ENCODE measurements around the gene KRTAP19-7. TPM values are rescaled to one million over a fixed set of nuclear protein-coding genes. Genes with fewer than 3 reads are reported as not detected.

KRTAP19-7 gene, protein sequence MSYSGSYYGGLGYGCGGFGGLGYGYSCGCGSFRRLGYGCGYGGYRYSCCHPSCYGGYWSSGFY
- not detected for polyA plus RNA-seq

DNA sequence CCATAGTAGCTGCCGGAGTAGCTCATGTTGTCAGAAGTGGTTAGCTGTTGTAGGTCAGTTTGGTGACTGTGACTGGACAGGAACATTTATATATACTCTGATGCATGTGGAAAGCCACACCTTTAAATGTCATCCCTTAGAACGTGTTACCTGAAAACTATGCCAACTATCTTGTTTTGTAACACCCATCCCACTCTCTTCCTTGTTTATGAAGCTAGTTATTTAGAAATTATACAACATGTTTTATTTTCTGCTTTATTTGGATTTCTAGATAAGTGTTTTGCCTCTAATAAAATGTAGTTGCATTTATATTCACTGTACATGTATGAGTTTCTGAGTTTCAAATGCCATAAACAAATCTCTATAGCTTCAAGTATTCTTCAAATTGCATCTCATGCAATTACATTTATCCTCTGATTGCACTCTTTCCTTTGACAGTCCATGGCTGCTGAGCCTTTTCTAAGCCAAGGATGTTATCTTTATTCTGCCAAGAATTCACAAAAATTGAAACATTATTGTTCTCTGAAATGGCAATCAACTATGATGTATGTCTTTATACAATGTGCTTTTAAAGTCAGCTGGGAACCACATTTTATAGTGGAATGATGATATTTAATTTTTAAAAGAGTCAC, at the start of gene KRTAP19-7:
KRTAP19-7 (minus strand) TSS at position 51 of the 632 bp plus-strand sequence; CDS start at position 26, 25 bp downstream.
- peaks cover 0 to 3% (median 0%) of the 10 kb centered on the region in 3 donors for H3K36me3 Mint-ChIP-seq

DNA sequence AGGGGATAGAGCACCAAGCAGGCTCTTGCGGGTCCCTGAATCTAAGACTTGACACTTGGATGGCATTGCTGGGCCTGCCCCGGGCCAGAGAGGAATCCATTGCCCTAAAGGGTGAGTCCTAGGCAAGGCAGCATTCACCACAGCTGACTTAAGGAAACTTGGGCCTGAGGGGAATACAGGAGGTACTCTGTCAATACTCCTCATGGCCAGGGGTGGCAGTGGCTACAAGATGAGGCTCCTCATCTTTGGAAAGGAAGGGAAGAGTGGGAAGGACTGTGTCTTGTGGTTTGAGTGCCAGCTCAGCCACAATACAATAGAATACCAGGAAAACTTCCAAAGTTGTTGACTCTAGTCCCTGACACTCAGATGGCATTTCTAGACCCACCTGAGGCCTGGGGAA, 44.9 kb upstream of the KRTAP19-7 start:
- Mint-ChIP-seq H3K4me3 (no peak overlapping the region), H3K27ac (no peak overlapping the region), H3K9me3 (peaks cover 11 to 60% (median 24%) of the 10 kb centered on the region in 6 donors), H3K27me3 (ENCODE audit: low read depth in 3 of 3) (peaks cover 0 to 3% (median 1%) of the 10 kb centered on the region in 3 donors), H3K36me3 (peaks cover 0 to 3% (median 0%) of the 10 kb centered on the region in 3 donors), H3K4me1 (no peaks in the 10 kb centered on the region)
- no peak for DNase-seq

More for the DNA sequence above, at the start of gene KRTAP19-7:
- Mint-ChIP-seq H3K4me1 (no peaks in the 10 kb centered on the region), H3K9me3 (peaks cover 3 to 23% (median 9%) of the 10 kb centered on the region in 6 donors), H3K27me3 (ENCODE audit: low read depth in 3 of 3) (peaks cover 0 to 1% (median 0%) of the 10 kb centered on the region in 3 donors), H3K27ac (no peak within 1 kb of the TSS), H3K4me3 (no peak within 1 kb of the TSS)
- DNase-seq: no peak

DNA sequence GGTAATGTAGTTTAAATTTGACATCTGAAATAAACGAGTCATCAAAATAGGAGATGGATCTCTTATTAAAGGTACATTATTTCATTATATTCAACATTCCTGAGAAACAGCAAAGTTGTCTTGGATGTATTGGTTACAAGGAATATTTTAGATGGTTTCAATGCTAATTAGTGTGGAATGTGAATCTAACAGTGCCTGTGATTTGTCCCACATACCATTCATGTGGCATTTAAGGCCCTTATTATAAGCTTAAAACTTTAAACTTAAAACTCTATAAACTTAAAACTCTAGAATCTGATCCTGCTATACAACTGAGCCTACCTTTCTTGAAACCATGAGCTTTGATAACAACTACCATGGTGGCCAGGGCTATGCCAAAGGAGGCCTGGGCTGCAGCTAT, 39.7 kb upstream of the KRTAP19-7 start, which contains the start of gene KRTAP22-1:
KRTAP22-1 (plus strand) TSS at position 301 of the 400 bp plus-strand sequence.
- no peak for DNase-seq
- Mint-ChIP-seq H3K4me1 (no peaks in the 10 kb centered on the region), H3K27me3 (ENCODE audit: low read depth in 3 of 3) (peaks cover 0 to 3% (median 0%) of the 10 kb centered on the region in 3 donors), H3K27ac (no peak within 1 kb of the TSS), H3K9me3 (peaks cover 10 to 57% (median 22%) of the 10 kb centered on the region in 6 donors), H3K4me3 (no peak within 1 kb of the TSS), H3K36me3 (peaks cover 0 to 4% (median 3%) of the 10 kb centered on the region in 3 donors)

DNA sequence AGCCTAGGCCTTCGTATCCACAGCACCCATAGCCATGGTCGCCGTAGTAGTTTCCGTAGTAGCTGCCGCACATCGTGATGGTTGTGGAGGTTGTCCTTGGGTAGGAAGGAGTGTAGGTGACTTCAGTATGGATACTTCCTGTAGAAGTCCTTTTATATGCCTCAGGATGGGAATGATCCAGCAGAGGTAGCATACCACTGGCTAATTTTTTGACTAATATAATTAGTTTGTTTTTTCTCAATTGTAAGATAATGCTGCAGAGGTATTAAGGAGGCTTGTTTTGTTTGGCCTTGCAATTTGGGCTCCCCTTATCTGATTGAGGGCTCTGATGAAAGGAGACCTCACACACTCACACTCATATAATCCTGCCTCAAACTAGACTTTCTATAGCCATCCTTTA, 37.7 kb upstream of the KRTAP19-7 start, which contains the start of gene KRTAP6-2:
KRTAP6-2 (minus strand) TSS at position 101 of the 400 bp plus-strand sequence; CDS start at position 73, 28 bp downstream.
- Mint-ChIP-seq H3K27me3 (ENCODE audit: low read depth in 3 of 3) (no peaks in the 10 kb centered on the region), H3K9me3 (peaks cover 10 to 53% (median 17%) of the 10 kb centered on the region in 6 donors), H3K4me3 (no peak within 1 kb of the TSS), H3K36me3 (peaks cover 0 to 4% (median 3%) of the 10 kb centered on the region in 3 donors), H3K27ac (no peak within 1 kb of the TSS), H3K4me1 (no peaks in the 10 kb centered on the region)
- DNase-seq: no peak

DNA sequence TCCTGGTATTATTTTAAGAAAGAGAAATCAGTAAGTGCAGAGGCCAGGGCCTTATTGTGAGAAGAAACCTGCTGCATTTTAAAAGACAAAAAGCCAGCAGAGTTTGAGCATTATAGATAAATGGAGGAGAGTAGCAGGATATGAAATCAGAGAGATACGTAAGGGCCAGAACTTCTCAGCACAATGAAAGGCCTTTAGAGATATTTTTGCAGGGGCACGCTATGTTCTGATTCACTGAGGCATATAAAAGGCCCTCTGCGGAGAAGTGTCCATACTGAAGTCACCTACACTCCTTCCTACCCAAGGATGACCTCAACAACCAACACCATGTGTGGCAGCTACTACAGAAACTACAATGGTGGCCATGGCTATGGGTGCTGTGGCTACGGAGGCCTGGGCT, 31.0 kb upstream of the KRTAP19-7 start, which contains the start of gene KRTAP6-3:
KRTAP6-3 (plus strand) TSS at position 301 of the 400 bp plus-strand sequence; CDS start at position 307, 6 bp downstream.
- Mint-ChIP-seq H3K4me1 (no peaks in the 10 kb centered on the region), H3K36me3 (peaks cover 0 to 4% (median 0%) of the 10 kb centered on the region in 3 donors), H3K4me3 (no peak within 1 kb of the TSS), H3K27ac (no peak within 1 kb of the TSS), H3K9me3 (peaks cover 3 to 18% (median 9%) of the 10 kb centered on the region in 6 donors), H3K27me3 (ENCODE audit: low read depth in 3 of 3) (no peaks in the 10 kb centered on the region)
- DNase-seq: no peak

DNA sequence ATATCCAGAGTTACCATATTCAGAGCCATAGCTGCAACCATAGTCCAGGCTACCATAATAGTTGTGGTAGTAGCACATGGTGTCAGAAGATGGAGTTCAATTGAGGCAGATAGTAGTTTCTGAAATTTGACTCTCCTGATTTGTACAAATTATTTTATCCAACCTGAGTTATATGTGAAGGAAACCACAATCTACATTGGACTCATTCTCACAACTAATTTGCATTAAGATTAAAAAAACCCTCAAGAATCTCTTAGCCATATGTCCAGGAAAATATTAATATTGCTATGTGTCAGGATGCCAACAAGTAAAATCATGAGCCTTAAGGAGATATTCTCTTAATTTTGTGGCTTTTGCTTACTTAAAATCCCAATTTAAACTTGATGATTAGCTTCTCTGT, 29.2 kb upstream of the KRTAP19-7 start, which contains the start of gene KRTAP22-2:
KRTAP22-2 (minus strand) TSS at position 101 of the 400 bp plus-strand sequence.
- Mint-ChIP-seq H3K4me3 (no peak within 1 kb of the TSS), H3K27ac (no peak within 1 kb of the TSS), H3K9me3 (peaks cover 0 to 11% (median 5%) of the 10 kb centered on the region in 6 donors), H3K27me3 (ENCODE audit: low read depth in 3 of 3) (no peaks in the 10 kb centered on the region), H3K4me1 (no peaks in the 10 kb centered on the region), H3K36me3 (no peaks in the 10 kb centered on the region)
- DNase-seq: no peak

DNA sequence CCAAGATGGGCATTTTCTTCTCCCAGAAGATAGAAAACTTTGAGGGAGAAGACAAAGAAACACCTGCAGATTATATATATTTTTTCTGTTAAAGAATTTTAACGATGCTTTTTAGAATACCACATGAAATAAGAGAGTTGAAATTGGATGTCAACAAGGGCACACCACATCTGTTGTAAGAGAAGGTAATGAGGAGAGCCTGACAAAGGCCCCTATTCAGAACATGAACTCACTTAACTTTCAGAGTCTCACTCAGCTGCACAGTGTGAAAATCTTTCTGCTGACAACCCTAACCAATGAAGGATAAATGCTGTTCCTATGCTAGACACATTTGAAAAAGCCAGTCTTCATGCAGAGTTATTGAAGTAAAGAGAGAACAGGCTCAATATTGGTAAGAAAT, 21.8 kb upstream of the KRTAP19-7 start:
- Mint-ChIP-seq H3K4me1 (no peaks in the 10 kb centered on the region), H3K4me3 (no peak overlapping the region), H3K27me3 (ENCODE audit: low read depth in 3 of 3) (peaks cover 0 to 3% (median 0%) of the 10 kb centered on the region in 3 donors), H3K9me3 (peaks cover 4 to 15% (median 12%) of the 10 kb centered on the region in 6 donors), H3K36me3 (no peaks in the 10 kb centered on the region), H3K27ac (no peak overlapping the region)
- DNase-seq: no peak

DNA sequence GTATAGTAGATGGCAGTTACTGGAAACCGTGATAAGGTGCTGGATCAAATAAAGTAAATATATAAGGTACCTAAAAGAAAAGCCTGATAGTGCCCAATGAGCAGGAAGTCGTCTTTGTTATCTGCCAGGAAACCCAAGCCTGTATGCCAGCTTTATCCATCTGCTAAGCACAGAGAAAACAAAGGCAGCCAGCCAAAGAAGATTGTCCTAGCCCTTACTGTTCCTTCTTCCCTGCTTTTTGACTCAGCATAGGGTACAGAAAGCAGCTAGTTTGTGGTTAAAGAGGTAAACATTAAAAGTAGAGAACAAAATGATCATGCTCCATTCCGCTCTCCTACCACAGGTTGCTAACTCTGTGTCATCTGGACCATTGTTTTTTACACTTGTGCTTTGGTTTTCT, 19.0 kb upstream of the KRTAP19-7 start:
- H3K4me1 Mint-ChIP-seq: no peaks in the 10 kb centered on the region
- no peaks in the 10 kb centered on the region for H3K36me3 Mint-ChIP-seq
- peaks cover 0 to 3% (median 0%) of the 10 kb centered on the region in 3 donors for H3K27me3 Mint-ChIP-seq (ENCODE audit: low read depth in 3 of 3)
- H3K4me3 Mint-ChIP-seq: no peak overlapping the region
- peaks cover 6 to 20% (median 15%) of the 10 kb centered on the region in 6 donors for H3K9me3 Mint-ChIP-seq
- no peak overlapping the region for H3K27ac Mint-ChIP-seq
- no peak for DNase-seq

DNA sequence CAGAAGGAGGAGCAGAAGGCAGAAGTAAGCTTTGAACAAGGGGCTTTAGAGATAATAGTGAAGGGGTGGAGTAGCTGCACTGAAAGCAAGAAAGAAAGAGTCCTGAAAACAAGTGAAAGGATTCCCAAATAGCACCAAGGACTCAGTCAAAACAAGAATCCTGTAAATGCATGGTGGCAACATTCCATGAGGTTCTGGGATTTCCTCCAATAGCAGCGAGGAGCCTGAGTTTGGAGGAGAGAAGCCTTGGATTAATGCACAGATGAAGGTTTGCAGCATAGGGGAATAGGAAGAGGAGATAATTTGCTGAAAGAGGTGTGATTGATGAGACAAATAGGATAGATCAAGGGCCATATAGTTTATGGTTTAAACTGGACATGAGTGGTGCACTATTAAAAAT, 18.2 kb upstream of the KRTAP19-7 start:
- Mint-ChIP-seq H3K4me1 (no peaks in the 10 kb centered on the region), H3K4me3 (no peak overlapping the region), H3K36me3 (no peaks in the 10 kb centered on the region), H3K27me3 (ENCODE audit: low read depth in 3 of 3) (no peaks in the 10 kb centered on the region), H3K9me3 (peaks cover 2 to 15% (median 10%) of the 10 kb centered on the region in 6 donors), H3K27ac (no peak overlapping the region)
- DNase-seq: no peak

DNA sequence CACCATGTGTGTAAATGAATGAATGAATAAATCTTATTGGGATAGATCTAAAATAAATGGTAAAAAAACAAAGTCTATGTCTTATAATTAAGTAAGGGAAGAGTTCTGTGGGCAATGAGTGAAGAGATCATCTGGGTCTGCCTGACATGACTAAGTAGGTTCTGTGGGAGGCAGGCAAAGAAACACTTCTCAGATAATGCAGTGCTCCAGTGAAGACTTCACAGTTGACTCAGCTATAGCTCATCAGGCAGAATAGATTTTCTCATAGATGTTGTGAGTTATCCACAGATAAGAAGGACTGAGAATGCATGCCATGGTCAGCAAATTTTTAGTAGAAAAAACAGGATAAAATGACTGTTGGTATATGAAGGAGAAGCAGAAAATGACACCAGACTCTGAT, 16.7 kb upstream of the KRTAP19-7 start:
- Mint-ChIP-seq H3K27me3 (ENCODE audit: low read depth in 3 of 3) (no peaks in the 10 kb centered on the region), H3K9me3 (peaks cover 4 to 14% (median 8%) of the 10 kb centered on the region in 6 donors), H3K4me1 (no peaks in the 10 kb centered on the region), H3K4me3 (no peak overlapping the region), H3K36me3 (no peaks in the 10 kb centered on the region), H3K27ac (no peak overlapping the region)
- no peak for DNase-seq

DNA sequence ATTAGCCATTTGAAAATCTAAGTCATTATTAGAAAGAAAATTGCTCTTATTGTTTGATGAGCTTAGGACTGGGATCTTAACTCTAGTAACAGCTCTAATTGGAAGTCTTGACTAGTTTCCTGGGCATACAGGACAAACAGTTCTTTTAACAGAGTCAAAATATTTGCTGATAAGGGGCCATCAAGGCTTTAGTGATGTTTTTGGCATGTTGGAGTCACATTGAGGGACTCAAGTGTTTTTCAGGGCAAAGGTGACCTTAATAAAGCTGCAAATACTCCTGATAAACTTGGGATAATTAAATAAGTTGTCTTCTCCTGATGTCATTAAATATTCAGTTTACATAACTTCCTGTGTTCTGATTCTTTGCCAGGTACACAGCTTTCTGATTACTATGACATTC, 6.5 kb upstream of the KRTAP19-7 start:
- no peak overlapping the region for H3K27ac Mint-ChIP-seq
- peaks cover 0 to 3% (median 0%) of the 10 kb centered on the region in 3 donors for H3K36me3 Mint-ChIP-seq
- peaks cover 3 to 24% (median 9%) of the 10 kb centered on the region in 6 donors for H3K9me3 Mint-ChIP-seq
- no peak overlapping the region for H3K4me3 Mint-ChIP-seq
- no peaks in the 10 kb centered on the region for H3K4me1 Mint-ChIP-seq
- peaks cover 0 to 2% (median 0%) of the 10 kb centered on the region in 3 donors for H3K27me3 Mint-ChIP-seq (ENCODE audit: low read depth in 3 of 3)
- DNase-seq: no peak

DNA sequence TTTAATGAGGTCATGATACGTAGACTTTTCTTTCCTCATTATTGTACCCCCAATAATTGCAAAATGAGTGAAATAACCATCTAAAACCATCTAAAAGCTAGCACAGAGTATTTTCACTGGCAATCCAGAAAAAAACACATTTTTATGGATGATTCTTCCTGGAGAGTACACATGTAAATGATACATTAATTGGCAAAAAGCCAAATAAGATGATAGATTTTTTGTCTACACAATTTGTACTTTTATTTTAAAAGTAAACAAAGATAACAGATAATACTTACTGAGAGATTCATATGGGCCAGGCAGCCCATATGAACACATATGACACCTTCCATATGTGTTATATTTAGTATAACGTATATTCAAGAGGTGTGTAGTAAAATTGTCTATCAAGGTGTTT, 2.5 kb upstream of the KRTAP19-7 start:
- Mint-ChIP-seq H3K4me1 (no peaks in the 10 kb centered on the region), H3K9me3 (peaks cover 2 to 24% (median 8%) of the 10 kb centered on the region in 6 donors), H3K27ac (no peak overlapping the region), H3K4me3 (no peak overlapping the region), H3K36me3 (peaks cover 0 to 3% (median 0%) of the 10 kb centered on the region in 3 donors), H3K27me3 (ENCODE audit: low read depth in 3 of 3) (peaks cover 0 to 1% (median 0%) of the 10 kb centered on the region in 3 donors)
- no peak for DNase-seq

DNA sequence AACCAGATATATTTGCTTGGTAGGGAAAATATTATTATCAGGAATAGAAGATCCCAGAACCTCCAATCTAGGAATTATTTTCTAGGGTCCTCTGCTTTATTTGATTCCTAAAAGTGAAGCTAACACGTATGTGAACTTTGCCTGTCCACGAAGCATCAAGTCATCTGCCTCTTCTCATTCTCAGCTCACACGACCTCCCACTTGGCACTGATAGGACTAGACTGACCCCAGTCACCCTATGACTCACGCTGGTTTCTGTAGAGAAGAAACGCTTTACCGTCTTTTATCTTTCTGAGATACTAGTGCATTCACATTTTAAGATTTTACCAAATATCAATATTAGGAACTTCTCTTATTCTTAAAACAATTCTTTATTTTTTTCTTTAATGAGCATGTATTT, 2.0 kb upstream of the KRTAP19-7 start:
- DNase-seq: no peak
- Mint-ChIP-seq H3K4me1 (no peaks in the 10 kb centered on the region), H3K36me3 (peaks cover 0 to 3% (median 0%) of the 10 kb centered on the region in 3 donors), H3K4me3 (no peak overlapping the region), H3K27ac (no peak overlapping the region), H3K9me3 (peaks cover 2 to 23% (median 8%) of the 10 kb centered on the region in 6 donors), H3K27me3 (ENCODE audit: low read depth in 3 of 3) (peaks cover 0 to 1% (median 0%) of the 10 kb centered on the region in 3 donors)

DNA sequence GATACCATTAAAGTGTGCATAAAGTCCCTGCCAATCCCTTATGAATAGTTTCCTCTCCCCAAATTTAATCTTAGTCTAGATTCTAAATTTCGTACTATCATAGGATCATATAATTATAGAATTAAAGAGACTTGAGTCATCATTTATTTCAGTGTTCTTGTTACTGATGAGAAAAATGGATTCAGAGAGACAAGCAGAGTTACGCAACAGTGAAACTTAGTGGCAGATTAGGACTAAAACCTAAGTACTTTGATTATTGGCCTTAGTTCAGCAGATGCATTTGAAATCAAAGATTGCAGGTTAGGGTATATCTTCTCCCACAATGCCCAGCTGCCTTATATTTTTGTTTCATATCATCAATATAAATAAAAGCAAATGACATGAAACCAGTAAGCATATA, 843 bp upstream of the KRTAP19-7 start:
- no peak overlapping the region for H3K4me3 Mint-ChIP-seq
- no peak for DNase-seq
- H3K27ac Mint-ChIP-seq: no peak overlapping the region
- peaks cover 0 to 3% (median 0%) of the 10 kb centered on the region in 3 donors for H3K36me3 Mint-ChIP-seq
- H3K4me1 Mint-ChIP-seq: no peaks in the 10 kb centered on the region
- H3K9me3 Mint-ChIP-seq: peaks cover 3 to 23% (median 9%) of the 10 kb centered on the region in 6 donors
- H3K27me3 Mint-ChIP-seq (ENCODE audit: low read depth in 3 of 3): peaks cover 0 to 1% (median 0%) of the 10 kb centered on the region in 3 donors

All from immature natural killer cell (primary cell).